Endodermal cell (in vitro differentiated cells): ENCODE data around the gene ST8SIA5. TPM values are rescaled to one million over a fixed set of nuclear protein-coding genes. Genes with fewer than 3 reads are reported as not detected.

Experiments
- DNase-seq: peaks from one replicate; pipeline ENCODE4 v3.0.0-alpha.2; 2017
- H3K27ac ChIP-seq: 2 replicates; pipeline ENCODE4 v1.5.1; 2013; ENCODE audit warnings: mild to moderate bottlenecking, low read depth, low read length, moderate library complexity
- H3K27me3 ChIP-seq: 2 replicates; pipeline ENCODE4 v1.6.1; 2013; ENCODE audit warnings: mild to moderate bottlenecking, low read length, moderate library complexity; ENCODE audit not compliant: insufficient read depth, control insufficient read depth, poor library complexity, severe bottlenecking
- H3K36me3 ChIP-seq: 2 replicates; pipeline ENCODE4 v1.7.0; 2013; ENCODE audit warnings: mild to moderate bottlenecking, low read length, moderate library complexity; ENCODE audit not compliant: control insufficient read depth, insufficient read depth
- H3K4me1 ChIP-seq: one replicate; pipeline ENCODE4 v1.7.0; 2013; ENCODE audit warnings: low read length; ENCODE audit not compliant: control insufficient read depth, insufficient read depth
- H3K4me3 ChIP-seq: 2 replicates; pipeline ENCODE4 v1.5.1; 2013; ENCODE audit warnings: mild to moderate bottlenecking, low read length, moderate library complexity
- H3K9ac ChIP-seq: 2 replicates; pipeline ENCODE4 v1.6.1; 2013; ENCODE audit warnings: mild to moderate bottlenecking, low read length, moderate library complexity; ENCODE audit not compliant: poor library complexity, severe bottlenecking; ENCODE audit errors: extremely low read depth
- H3K9me3 ChIP-seq: 2 replicates; pipeline ENCODE4 v1.6.1; 2013; ENCODE audit warnings: mild to moderate bottlenecking, low read length, moderate library complexity; ENCODE audit not compliant: control insufficient read depth
- H3K27ac Mint-ChIP-seq: 2 replicates; pipeline ENCODE4 v1.8.0; 2020; ENCODE audit warnings: mixed read lengths
- H3K27me3 Mint-ChIP-seq: 2 replicates; pipeline ENCODE4 v1.8.0; 2021; ENCODE audit warnings: mild to moderate bottlenecking, mixed read lengths; ENCODE audit not compliant: insufficient read depth
- H3K36me3 Mint-ChIP-seq: 2 replicates; pipeline ENCODE4 v1.8.0; 2020; ENCODE audit warnings: low read depth, mixed read lengths
- H3K4me1 Mint-ChIP-seq: 2 replicates; pipeline ENCODE4 v1.8.0; 2020; ENCODE audit warnings: mixed read lengths
- H3K4me3 Mint-ChIP-seq: 2 replicates; pipeline ENCODE4 v1.8.0; 2020; ENCODE audit warnings: mild to moderate bottlenecking, moderate library complexity, mixed read lengths
- H3K9me3 Mint-ChIP-seq: 2 replicates; pipeline ENCODE4 v1.8.0; 2020; ENCODE audit warnings: mild to moderate bottlenecking, mixed read lengths
- WGBS, 2 experiments: methylation state at CpG; one replicate each; pipeline versions ENCODE4 v1.1.5 to v1.1.7; 2013; ENCODE audit warnings: missing lambda C conversion rate in 2 of 2, mixed read lengths in 1 of 2; ENCODE audit not compliant: insufficient coverage in 1 of 2, insufficient read length in 1 of 2; 5-methylcytosine and 5-hydroxymethylcytosine counted together
- total RNA-seq, 2 donors: library from RNA; stranded (reverse); fragmentation: NEBNext Ultra II Directional in 1 of 2; extraction: Animal tissue kit (Norgen Biotek cat#: 25700) in 1 of 2; gene quantifications; 2 replicates in 1 of 2; 3 replicates in 1 of 2; pipeline ENCODE4 v1.2.1, GENCODE V29; 2021
- TF ChIP-seq, protein P1 (sequence below): fragments of 200-600 bp; sonication (generic); conservative IDR thresholded peaks from 2 replicates; pipeline ENCODE4 v1.5.0; 2021; ENCODE audit warnings: antibody characterized with exemption, mild to moderate bottlenecking

ST8SIA5 gene
- total RNA-seq, 2 donors from 2014 or later: 0.24 to 0.73 TPM

DNA sequence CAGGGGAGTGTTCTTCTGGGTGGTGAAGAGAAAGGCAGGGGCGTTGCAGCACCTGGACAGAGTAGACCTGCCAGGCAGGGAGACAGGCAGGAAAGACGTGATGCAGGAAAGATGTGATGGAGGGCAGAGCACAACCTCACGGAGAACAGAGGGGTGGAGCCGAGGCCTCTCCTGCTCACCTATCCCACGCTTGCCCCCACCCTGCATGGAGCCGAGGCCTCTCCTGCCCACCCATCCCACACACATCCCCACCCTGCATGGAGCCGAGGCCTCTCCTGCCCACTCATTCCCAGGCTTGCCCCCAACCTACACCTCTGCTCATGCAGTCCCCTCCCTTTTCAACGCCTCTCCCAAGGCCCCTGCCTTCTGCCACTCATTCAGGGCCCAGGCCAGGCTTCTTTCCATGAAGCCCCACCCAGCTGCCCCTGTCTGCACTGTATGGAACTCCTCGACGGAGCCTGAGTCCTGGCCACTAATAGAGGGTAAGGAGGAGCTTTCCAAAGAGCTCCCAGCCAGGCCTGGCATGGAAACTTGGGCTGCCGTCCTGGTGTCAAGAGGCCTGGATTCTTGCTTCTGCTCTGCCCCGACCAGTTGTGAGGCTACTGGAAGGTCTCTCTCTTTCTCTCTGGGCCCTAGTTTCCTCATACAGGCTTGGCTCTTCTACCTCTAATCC, 67.9 kb downstream of the ST8SIA5 start:
- no peak overlapping the region for H3K4me3 ChIP-seq
- Mint-ChIP-seq H3K27me3 (no peaks in the 10 kb centered on the region), H3K4me3 (no peak overlapping the region), H3K36me3 (no peaks in the 10 kb centered on the region), H3K4me1 (peaks cover 6% of the 10 kb centered on the region), H3K9me3 (no peaks in the 10 kb centered on the region), H3K27ac (no peak overlapping the region)
- H3K9ac ChIP-seq: no peak overlapping the region
- H3K9me3 ChIP-seq: no peaks in the 10 kb centered on the region
- TF ChIP-seq, protein P1, sequence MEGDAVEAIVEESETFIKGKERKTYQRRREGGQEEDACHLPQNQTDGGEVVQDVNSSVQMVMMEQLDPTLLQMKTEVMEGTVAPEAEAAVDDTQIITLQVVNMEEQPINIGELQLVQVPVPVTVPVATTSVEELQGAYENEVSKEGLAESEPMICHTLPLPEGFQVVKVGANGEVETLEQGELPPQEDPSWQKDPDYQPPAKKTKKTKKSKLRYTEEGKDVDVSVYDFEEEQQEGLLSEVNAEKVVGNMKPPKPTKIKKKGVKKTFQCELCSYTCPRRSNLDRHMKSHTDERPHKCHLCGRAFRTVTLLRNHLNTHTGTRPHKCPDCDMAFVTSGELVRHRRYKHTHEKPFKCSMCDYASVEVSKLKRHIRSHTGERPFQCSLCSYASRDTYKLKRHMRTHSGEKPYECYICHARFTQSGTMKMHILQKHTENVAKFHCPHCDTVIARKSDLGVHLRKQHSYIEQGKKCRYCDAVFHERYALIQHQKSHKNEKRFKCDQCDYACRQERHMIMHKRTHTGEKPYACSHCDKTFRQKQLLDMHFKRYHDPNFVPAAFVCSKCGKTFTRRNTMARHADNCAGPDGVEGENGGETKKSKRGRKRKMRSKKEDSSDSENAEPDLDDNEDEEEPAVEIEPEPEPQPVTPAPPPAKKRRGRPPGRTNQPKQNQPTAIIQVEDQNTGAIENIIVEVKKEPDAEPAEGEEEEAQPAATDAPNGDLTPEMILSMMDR: no peak
- H3K27ac ChIP-seq: no peak overlapping the region
- DNase-seq: no peak
- 88 to 90% methylated on average over 1 to 12 of the region's 12 CpGs for WGBS, 2 experiments
- H3K27me3 ChIP-seq: no peaks in the 10 kb centered on the region
- H3K36me3 ChIP-seq: no peaks in the 10 kb centered on the region
- H3K4me1 ChIP-seq: no peaks in the 10 kb centered on the region

DNA sequence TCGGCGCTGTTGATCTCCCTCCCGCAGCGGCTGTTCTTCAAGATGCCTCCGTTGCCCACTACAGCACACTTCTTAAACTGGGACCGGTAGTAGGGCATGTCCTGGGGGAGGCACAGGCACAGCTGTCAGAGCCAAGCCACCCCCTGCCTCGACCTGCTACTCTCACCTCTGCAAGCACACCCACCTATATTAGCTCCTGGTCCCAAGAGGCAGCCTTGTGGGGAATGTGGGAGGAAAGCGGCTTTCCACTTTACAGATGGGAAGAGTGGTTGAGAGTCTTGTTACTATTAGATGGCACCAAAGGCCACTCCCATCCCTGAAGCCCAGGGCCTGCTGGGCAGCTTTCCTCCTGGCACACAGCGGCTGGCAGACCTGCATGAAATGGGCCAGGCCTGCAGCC, 70.7 kb downstream of the ST8SIA5 start:
- no peak overlapping the region for H3K4me3 Mint-ChIP-seq
- no peaks in the 10 kb centered on the region for H3K27me3 ChIP-seq
- no peaks in the 10 kb centered on the region for H3K9me3 Mint-ChIP-seq
- no peaks in the 10 kb centered on the region for H3K36me3 Mint-ChIP-seq
- no peaks in the 10 kb centered on the region for H3K4me1 ChIP-seq
- TF ChIP-seq, protein P1: no peak
- no peaks in the 10 kb centered on the region for H3K4me1 Mint-ChIP-seq
- no peak overlapping the region for H3K27ac ChIP-seq
- H3K4me3 ChIP-seq: no peak overlapping the region
- 88 to 98% methylated on average over 6 to 9 of the region's 9 CpGs for WGBS, 2 experiments
- no peak overlapping the region for H3K9ac ChIP-seq
- no peak overlapping the region for H3K27ac Mint-ChIP-seq
- H3K27me3 Mint-ChIP-seq: no peaks in the 10 kb centered on the region
- no peak for DNase-seq
- H3K9me3 ChIP-seq: no peaks in the 10 kb centered on the region
- no peaks in the 10 kb centered on the region for H3K36me3 ChIP-seq

- Mint-ChIP-seq H3K27me3 (no peaks in the 10 kb centered on the region), H3K27ac (no peak overlapping the region), H3K9me3 (no peaks in the 10 kb centered on the region), H3K4me1 (no peaks in the 10 kb centered on the region), H3K4me3 (no peak overlapping the region), H3K36me3 (no peaks in the 10 kb centered on the region)
- Histone ChIP-seq H3K36me3 (no peaks in the 10 kb centered on the region), H3K27ac (no peak overlapping the region), H3K27me3 (no peaks in the 10 kb centered on the region), H3K9me3 (no peaks in the 10 kb centered on the region), H3K4me1 (no peaks in the 10 kb centered on the region), H3K4me3 (no peak overlapping the region), H3K9ac (no peak overlapping the region)
- no peak for DNase-seq
- TF ChIP-seq, protein P1: no peak
- 88 to 94% methylated on average over 1 to 2 of the region's 4 CpGs for WGBS, 2 experiments
Measured at GRCh38 chr18:46683252-46683651, 73.6 kb downstream of the ST8SIA5 start.
